ENCODE data around the gene AREG. TPM values are rescaled to one million over a fixed set of nuclear protein-coding genes. Genes with fewer than 3 reads are reported as not detected.

Gene AREG
- total RNA-seq, 1 experiment from 2014 or later, result 4.5 TPM

DNA sequence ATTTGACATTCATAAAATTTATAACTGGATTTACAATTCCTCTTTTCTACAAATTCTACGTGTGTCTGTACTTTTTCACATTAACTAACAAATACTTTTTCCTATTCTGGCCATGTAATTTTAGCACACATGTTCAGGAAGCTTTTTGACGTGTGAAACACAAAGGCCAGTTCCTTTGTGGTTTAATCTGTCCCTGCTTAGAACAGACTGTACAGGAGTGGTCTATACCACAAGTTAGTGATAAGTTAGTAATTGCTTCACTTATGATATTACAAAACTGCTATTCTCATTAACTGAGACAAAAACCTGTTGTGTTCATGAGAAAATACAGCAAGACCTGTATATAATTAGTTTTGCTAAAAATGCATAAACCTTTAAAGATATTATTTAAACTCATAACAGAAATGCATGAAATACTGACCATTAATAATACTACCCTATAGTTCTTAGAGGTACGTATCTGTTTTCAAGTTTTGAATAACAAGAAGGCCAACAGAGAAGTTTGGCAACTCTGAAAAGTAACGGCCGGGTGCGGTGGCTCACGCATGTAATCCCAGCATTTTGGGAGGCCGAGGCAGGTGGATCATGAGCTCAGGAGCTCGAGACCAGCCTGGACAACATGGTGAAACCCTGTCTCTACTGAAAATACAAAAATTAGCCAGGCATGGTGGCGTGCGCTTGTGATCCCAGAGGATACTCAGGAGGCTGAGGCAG, 13.7 kb upstream of the AREG start:
- no peak overlapping the region for H3K27ac ChIP-seq
- intact Hi-C loops (cut with micrococcal nuclease; ENCODE audit: unreplicated experiment), result no loop called here
- POLR2A ChIA-PET (ENCODE audit: unreplicated experiment), result no interaction called here

DNA sequence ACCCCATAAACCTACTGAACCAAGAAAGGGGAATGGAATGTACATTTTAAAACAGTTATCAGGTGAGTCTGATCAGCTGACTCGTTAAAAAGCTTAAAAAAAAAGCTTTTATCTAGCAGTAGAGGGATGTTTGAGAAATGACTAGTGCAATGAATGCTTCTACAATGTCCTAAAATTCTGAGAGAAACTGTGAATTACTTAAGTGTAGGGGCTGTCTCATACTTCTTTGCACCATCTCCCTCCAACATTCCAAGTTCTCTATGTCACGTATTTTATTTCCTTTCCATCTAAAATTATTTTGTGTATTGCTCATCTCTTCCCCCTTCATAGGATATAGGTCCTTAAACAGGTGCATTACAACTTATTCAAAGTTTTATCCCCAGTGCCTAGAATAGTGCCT, 11.9 kb upstream of the AREG start:
- DNase-seq, result no peak
- Histone ChIP-seq H4K20me1 (ENCODE audit: insufficient read depth) (no peaks in the 10 kb centered on the region), H3K27ac (no peak overlapping the region), H3K79me2 (ENCODE audit: low read depth) (no peaks in the 10 kb centered on the region), H3K27me3 (ENCODE audit: insufficient read depth, low read depth) (no peaks in the 10 kb centered on the region), H2AFZ (no peak overlapping the region), H3K9me2 (ENCODE audit: insufficient read depth) (no peaks in the 10 kb centered on the region), H3K9me3 (ENCODE audit: insufficient read depth, low read depth) (no peaks in the 10 kb centered on the region), H3F3A (ENCODE audit: insufficient read depth, low read depth) (no peaks in the 10 kb centered on the region), H3K4me2 (no peak overlapping the region), H3K36me3 (ENCODE audit: low read depth) (no peaks in the 10 kb centered on the region), H3K4me1 (replicated peaks; ENCODE audit: insufficient read depth) (peaks cover 9% of the 10 kb centered on the region; the same call in 1 of the 2 replicates), H3K4me3 (no peak overlapping the region)
- BruUV-seq (replicated peaks), result no TSS peak
- ChIA-PET POLR2A (ENCODE audit: unreplicated experiment) (no interaction called here), CTCF (no interaction called here)
- TF ChIP-seq EZH2 (IDR thresholded peaks at IDR 0.05; ENCODE audit: low read depth), result no peak
- TF ChIP-seq, protein P1, sequence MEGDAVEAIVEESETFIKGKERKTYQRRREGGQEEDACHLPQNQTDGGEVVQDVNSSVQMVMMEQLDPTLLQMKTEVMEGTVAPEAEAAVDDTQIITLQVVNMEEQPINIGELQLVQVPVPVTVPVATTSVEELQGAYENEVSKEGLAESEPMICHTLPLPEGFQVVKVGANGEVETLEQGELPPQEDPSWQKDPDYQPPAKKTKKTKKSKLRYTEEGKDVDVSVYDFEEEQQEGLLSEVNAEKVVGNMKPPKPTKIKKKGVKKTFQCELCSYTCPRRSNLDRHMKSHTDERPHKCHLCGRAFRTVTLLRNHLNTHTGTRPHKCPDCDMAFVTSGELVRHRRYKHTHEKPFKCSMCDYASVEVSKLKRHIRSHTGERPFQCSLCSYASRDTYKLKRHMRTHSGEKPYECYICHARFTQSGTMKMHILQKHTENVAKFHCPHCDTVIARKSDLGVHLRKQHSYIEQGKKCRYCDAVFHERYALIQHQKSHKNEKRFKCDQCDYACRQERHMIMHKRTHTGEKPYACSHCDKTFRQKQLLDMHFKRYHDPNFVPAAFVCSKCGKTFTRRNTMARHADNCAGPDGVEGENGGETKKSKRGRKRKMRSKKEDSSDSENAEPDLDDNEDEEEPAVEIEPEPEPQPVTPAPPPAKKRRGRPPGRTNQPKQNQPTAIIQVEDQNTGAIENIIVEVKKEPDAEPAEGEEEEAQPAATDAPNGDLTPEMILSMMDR (conservative IDR thresholded peaks at IDR 0.05), result no peak
- intact Hi-C loops (cut with micrococcal nuclease; ENCODE audit: unreplicated experiment), result no loop called here

More for the DNA sequence above, 13.7 kb upstream of the AREG start:
- CTCF ChIA-PET, result no interaction called here
- Histone ChIP-seq H3K9me3 (ENCODE audit: insufficient read depth, low read depth) (no peaks in the 10 kb centered on the region), H3F3A (ENCODE audit: insufficient read depth, low read depth) (no peaks in the 10 kb centered on the region), H3K36me3 (ENCODE audit: low read depth) (no peaks in the 10 kb centered on the region), H3K4me3 (no peak overlapping the region), H3K4me1 (replicated peaks; ENCODE audit: insufficient read depth) (peaks cover 11% of the 10 kb centered on the region; the same call in 1 of the 2 replicates), H3K27me3 (ENCODE audit: insufficient read depth, low read depth) (no peaks in the 10 kb centered on the region), H3K79me2 (ENCODE audit: low read depth) (no peaks in the 10 kb centered on the region), H3K9me2 (ENCODE audit: insufficient read depth) (no peaks in the 10 kb centered on the region), H2AFZ (no peak overlapping the region), H4K20me1 (ENCODE audit: insufficient read depth) (no peaks in the 10 kb centered on the region), H3K4me2 (no peak overlapping the region)
- TF ChIP-seq, protein P1 (conservative IDR thresholded peaks at IDR 0.05), result no peak
- TF ChIP-seq EZH2 (IDR thresholded peaks at IDR 0.05; ENCODE audit: low read depth), result no peak
- no TSS peak for BruUV-seq (replicated peaks)
- DNase-seq, result no peak

DNA sequence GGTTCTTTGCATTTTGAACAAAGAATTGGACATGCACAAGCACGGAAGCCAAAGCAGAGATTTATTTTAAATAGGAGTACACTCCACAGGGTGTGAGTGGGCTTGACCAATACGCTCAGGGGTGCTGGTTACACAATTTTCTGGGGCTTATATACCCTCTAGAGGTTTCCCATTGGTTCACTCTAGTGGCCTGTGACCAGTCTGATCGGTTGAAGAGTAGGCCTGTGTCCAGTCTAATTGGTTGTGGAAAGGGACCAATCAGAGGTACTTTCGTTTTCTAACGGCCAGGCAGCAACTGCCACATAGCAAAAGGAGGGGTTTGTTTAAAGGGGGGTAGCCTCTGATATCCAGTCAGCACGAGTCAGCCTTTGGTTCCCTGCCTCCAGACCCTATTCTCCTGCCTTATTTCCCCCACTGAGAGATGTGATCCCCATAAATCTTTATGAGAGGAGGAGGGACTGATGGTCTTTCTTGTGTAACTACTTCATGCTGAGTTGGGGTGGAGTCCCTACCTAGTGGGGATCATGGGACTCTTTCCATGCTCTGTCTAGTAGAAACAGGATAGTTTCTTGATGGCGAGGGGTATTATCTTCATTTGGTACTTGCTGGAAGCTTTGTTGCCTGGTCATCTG, 11.3 kb upstream of the AREG start:
- H3K79me2 ChIP-seq (ENCODE audit: low read depth), result no peaks in the 10 kb centered on the region
- H3K9me3 ChIP-seq (ENCODE audit: insufficient read depth, low read depth), result no peaks in the 10 kb centered on the region
- no TSS peak for BruUV-seq (replicated peaks)
- no peaks in the 10 kb centered on the region for H3K36me3 ChIP-seq (ENCODE audit: low read depth)
- ChIA-PET POLR2A (ENCODE audit: unreplicated experiment) (no interaction called here), CTCF (no interaction called here)
- H3K4me2 ChIP-seq, result no peak overlapping the region
- intact Hi-C loops (cut with micrococcal nuclease; ENCODE audit: unreplicated experiment), result no loop called here
- no peaks in the 10 kb centered on the region for H3F3A ChIP-seq (ENCODE audit: insufficient read depth, low read depth)
- H3K27me3 ChIP-seq (ENCODE audit: insufficient read depth, low read depth), result no peaks in the 10 kb centered on the region
- H4K20me1 ChIP-seq (ENCODE audit: insufficient read depth), result no peaks in the 10 kb centered on the region
- H3K4me3 ChIP-seq, result no peak overlapping the region
- no peaks in the 10 kb centered on the region for H3K9me2 ChIP-seq (ENCODE audit: insufficient read depth)
- TF ChIP-seq, protein P1 (conservative IDR thresholded peaks at IDR 0.05), result no peak
- TF ChIP-seq EZH2 (IDR thresholded peaks at IDR 0.05; ENCODE audit: low read depth), result no peak
- H3K4me1 ChIP-seq (replicated peaks; ENCODE audit: insufficient read depth), result peaks cover 3% of the 10 kb centered on the region; the same call in 1 of the 2 replicates
- H3K27ac ChIP-seq, result no peak overlapping the region
- DNase-seq, result no peak
- H2AFZ ChIP-seq, result no peak overlapping the region
